ENCODE data around the gene CDY2B. TPM values are rescaled to one million over a fixed set of nuclear protein-coding genes. Genes with fewer than 3 reads are reported as not detected.

Gene CDY2B
- total RNA-seq, result not detected in 2 replicates

GRCh38 chrY:17880120-17880519 is at the start of gene CDY2B:
Gene CDY2B (minus strand): TSS chrY:17880220. CDS start chrY:17879892, 328 bp downstream.

Other genes starting within 250 kb of the CDY2B start
- gene CDY2A, start 145.6 kb upstream of the CDY2B start, total RNA-seq, result not detected in 2 replicates